Ovary (tissue), 3 donors: ENCODE results near the gene HASPIN.

Experiments used
- EP300 ChIP-seq: sonication (generic); formaldehyde crosslinking; IDR thresholded peaks from one replicate; pipeline ENCODE4 v1.6.1; 2017; ENCODE audit warnings: antibody characterized with exemption
- POLR2A ChIP-seq: fragments of 450-650 bp; IDR thresholded peaks from one replicate; pipeline ENCODE4 v1.6.1; 2017; ENCODE audit warnings: antibody characterized with exemption, mild to moderate bottlenecking, moderate library complexity
- TF ChIP-seq, protein P1 (sequence below), 3 donors: fragments of 450-650 bp in 2 of 3; fragments of 200-600 bp in 1 of 3; IDR thresholded peaks; one replicate each; pipeline versions ENCODE4 v1.5.1 to v1.8.0; 2016 to 2022; ENCODE audit warnings: antibody characterized with exemption in 3 of 3, mild to moderate bottlenecking in 1 of 3
- donor health status: DM: no; HTN: no; CAD: no.

DNA sequence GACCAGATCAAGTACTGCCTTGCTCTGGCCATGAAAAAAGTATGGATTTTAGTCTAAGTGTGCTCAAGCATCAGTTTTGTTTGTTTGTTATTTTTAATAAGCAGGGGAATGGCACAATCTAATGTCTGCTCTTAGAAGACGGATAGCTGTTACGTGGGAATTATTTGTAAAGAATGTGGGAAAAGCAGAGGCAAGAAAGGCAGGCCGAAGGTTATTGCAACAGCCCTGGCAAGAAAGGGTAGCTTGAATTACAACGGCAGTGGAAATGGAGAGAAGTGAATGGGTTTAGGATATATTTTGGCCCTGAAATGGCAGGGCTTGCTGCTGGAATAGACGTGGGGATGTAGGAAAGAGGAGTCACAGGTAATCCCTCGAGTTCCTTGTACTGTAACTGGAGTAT lies 987 bp upstream of the HASPIN start:
- TF ChIP-seq POLR2A = no peak
- TF ChIP-seq, protein P1, sequence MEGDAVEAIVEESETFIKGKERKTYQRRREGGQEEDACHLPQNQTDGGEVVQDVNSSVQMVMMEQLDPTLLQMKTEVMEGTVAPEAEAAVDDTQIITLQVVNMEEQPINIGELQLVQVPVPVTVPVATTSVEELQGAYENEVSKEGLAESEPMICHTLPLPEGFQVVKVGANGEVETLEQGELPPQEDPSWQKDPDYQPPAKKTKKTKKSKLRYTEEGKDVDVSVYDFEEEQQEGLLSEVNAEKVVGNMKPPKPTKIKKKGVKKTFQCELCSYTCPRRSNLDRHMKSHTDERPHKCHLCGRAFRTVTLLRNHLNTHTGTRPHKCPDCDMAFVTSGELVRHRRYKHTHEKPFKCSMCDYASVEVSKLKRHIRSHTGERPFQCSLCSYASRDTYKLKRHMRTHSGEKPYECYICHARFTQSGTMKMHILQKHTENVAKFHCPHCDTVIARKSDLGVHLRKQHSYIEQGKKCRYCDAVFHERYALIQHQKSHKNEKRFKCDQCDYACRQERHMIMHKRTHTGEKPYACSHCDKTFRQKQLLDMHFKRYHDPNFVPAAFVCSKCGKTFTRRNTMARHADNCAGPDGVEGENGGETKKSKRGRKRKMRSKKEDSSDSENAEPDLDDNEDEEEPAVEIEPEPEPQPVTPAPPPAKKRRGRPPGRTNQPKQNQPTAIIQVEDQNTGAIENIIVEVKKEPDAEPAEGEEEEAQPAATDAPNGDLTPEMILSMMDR (IDR thresholded peaks at IDR 0.05) = no peak
- TF ChIP-seq EP300 = no peak
